GM12892 (cell line): ENCODE measurements around the gene LRIT2.

ENCODE experiments used
- DNase-seq: peaks from one replicate; pipeline ENCODE4 v3.0.0; 2011; ENCODE audit not compliant: insufficient read length
- FAIRE-seq: peaks from 2 replicates; lab custom pipeline; 2011; peaks lifted over from hg19 to GRCh38; lab: Jason Lieb, UNC
- POLR2A ChIP-seq: IDR thresholded peaks from 2 replicates; pipeline ENCODE4 v1.6.1; 2011; ENCODE audit warnings: low read depth, low read length, control low read depth
- POLR2AphosphoS5 ChIP-seq: IDR thresholded peaks from 2 replicates; pipeline ENCODE4 v1.6.1; 2011; ENCODE audit warnings: low read depth, low read length, control low read depth
- TAF1 ChIP-seq: IDR thresholded peaks from 2 replicates; pipeline ENCODE4 v1.6.1; 2011; ENCODE audit warnings: low read depth, mild to moderate bottlenecking, control low read depth, low read length, borderline replicate concordance

Gene LRIT2

GRCh38 chr10:84257343-84258020, 32.1 kb upstream of the LRIT2 start:
- TF ChIP-seq TAF1 (no peak), POLR2A (no peak), POLR2AphosphoS5 (no peak)
- FAIRE-seq (no peak), DNase-seq (no peak)

DNA sequence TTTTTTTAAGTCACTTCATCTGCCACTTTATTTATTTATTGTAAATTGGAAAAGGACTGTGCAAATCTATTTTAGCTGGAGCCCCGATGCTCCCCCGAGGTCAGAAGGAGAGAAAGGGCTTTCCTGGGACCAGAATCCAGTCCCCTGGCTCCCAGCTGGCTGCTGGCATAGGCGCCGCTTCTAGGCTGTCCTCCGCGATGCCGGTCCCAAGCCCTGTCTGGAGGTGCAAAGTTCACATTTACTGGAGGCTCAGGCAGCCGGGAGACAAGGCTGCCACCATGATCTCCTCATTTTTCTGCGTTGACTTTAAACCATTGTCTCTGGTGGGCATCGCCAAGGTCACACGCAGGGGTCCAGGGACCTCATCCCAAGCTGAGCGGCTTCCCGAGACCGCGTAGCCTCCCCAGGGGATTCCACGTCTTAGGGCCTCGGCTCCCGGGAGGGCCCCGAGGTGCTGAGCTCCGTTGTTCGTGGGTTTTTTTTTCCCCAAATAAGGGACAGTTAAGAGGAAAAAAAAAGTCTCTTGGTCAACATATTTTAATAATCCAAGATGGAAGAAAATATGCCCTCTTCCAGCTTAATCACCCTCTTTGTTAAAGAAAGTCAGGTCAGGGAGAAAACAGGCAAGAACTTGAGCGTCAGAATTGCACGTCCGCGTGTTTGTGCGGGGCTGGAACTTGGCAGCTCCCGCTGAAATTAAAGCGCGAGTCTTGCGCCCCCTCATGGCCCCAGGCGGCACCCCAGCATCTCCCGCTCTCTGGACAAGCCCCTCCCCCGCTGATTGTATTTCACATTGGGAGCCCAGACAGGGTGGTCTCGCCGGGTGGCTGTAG, 31.4 kb upstream of the LRIT2 start:
- no peak for FAIRE-seq
- DNase-seq, result no peak

DNA sequence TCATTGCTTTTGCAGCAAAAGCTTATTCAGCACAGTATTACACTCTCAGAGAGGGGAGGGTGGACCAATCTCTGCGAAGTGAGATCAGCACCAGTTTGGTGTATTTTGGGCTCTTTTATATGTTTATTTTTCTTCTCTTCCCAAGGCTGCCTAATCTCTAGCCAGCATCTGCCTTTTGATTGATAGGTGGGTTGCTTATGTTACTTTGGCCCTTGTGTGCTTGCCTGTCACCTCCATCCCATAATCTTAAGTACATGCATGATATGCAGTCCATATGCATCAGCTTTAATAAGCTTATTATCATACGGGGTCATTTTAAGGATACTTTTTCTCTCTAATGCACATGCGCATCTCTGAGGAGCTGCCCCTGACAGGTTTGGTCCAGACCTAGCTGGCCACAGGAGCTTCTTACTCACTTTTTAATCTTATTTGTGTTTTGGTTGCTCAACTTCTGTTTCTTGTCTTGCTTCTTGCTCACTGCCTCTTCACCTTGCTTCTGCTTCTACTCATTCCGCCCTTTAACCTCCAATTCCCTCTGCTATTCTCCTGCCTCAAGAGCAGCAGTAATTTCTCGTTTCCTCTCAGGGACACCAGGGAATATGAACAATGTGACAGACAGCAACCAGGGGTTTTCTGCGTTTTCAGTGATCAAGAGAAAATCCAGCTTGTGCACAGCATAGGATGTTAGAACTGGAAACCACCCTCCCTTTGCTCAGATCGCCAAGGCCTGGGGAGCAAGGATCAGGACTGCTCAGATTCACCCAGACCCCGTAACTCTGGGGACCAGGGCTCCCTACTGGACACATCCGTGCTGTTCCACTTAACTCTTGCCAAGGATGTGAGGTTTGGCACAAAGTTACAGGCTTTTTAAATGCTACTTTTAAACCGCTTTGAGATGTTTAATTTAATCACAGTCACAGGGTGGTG, 29.5 kb upstream of the LRIT2 start:
- no peak for DNase-seq
- no peak for TF ChIP-seq POLR2AphosphoS5
- TF ChIP-seq POLR2A, result no peak
- no peak for TF ChIP-seq TAF1
- FAIRE-seq, result no peak

More for the DNA sequence above, 31.4 kb upstream of the LRIT2 start:
- TF ChIP-seq POLR2AphosphoS5 (no peak), POLR2A (no peak), TAF1 (no peak)

DNA sequence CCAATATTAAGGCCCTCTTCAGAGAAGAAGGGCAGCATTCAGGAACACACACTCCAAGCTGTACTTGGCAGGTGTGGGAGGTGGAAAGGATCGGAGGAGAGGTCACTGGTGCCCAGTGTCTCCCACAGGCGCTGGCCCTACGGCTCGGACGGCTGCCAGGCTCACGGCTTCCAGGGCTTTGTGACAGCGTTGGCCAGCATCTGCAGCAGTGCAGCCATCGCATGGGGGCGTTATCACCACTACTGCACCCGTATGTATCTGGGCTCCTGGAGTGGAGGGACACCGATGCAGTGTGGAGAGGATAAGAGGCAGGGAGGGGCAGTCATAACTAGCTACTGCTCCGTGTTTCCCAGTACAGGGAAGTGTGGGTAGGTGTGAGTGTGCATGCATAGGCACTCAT, 23.4 kb upstream of the LRIT2 start:
- FAIRE-seq (no peak), DNase-seq (no peak)
- TF ChIP-seq POLR2A (no peak), TAF1 (no peak), POLR2AphosphoS5 (no peak)

GRCh38 chr10:84247496-84247895, 22.2 kb upstream of the LRIT2 start:
- TF ChIP-seq POLR2A, result no peak
- no peak for TF ChIP-seq TAF1
- TF ChIP-seq POLR2AphosphoS5, result no peak
- DNase-seq (no peak), FAIRE-seq (no peak)

GRCh38 chr10:84244651-84245270, 19.4 kb upstream of the LRIT2 start, which contains the start of gene RGR:
Gene RGR, plus strand, starts transcription at chr10:84245053. Its CDS starts 38 bp downstream, at chr10:84245091.
- no peak for FAIRE-seq
- no peak for DNase-seq
- TF ChIP-seq TAF1, result no peak

GRCh38 chr10:84243759-84244158, 18.4 kb upstream of the LRIT2 start:
- DNase-seq, result no peak
- TF ChIP-seq POLR2A, result no peak
- TF ChIP-seq TAF1, result no peak
- FAIRE-seq, result no peak

DNA sequence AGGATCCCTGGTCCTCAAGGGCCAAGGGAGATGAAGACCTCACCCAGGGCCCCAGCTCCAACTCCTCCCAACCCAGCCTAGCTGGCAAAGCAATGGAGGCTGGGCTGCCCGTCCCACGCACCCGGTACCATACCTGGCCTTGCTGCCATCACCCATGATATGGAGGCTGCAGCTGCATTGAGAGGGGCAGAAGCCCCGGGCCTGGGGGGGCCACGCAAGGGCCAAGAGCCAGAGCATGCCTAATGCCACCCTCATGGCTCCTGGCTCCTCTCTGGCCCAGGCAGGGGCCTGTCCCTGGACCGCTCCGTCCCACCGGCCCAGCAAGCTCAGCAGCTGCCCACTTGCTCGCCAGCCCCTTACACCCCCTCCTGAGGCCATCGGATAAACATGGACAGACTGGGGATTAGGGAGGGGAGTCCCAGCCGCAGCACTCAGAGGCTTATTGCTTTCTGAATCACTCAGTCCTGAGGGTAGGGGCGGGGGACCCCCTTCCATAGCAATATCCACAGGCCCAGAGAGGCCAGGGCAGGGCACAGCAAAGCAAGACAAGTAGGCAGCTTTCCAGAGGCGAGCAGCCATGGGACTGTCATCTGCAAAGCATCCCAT, 15.9 kb upstream of the LRIT2 start, which contains the start of gene LRIT1:
LRIT1 (minus strand) TSS at position 362 of the 606 bp plus-strand sequence; CDS start at position 255, 107 bp downstream.
- FAIRE-seq (no peak), DNase-seq (no peak)
- no peak for TF ChIP-seq TAF1
- TF ChIP-seq POLR2A, result no peak
- no peak for TF ChIP-seq POLR2AphosphoS5

DNA sequence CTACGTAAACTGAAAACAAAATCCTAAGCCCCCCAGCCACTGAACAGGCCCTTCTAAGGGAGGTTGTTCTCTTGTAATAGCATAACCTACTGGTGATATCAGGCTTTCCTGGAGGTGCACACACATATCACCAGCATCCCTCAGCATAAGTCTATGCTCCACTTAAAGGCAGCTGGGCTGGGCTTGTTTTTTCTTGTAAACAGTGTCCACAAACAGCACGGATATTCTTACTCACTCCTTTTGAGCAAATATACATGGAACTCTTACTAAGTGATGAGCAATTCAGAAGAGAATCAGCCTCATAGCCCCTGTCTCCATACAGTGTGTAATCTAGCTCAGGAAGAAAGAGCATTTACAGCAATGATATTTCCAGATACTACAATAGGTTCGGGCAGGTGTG, 13.6 kb upstream of the LRIT2 start:
- DNase-seq (no peak), FAIRE-seq (no peak)
- no peak for TF ChIP-seq POLR2AphosphoS5
- no peak for TF ChIP-seq TAF1
- TF ChIP-seq POLR2A, result no peak
